ENCODE data around the gene SLC15A1.
A peak's percentile ranks its signal among the peaks of the same experiment; 100 is the strongest.

SLC15A1 gene

GRCh38 chr13:98688373-98688772 lies 64.1 kb downstream of the SLC15A1 start:
- in situ Hi-C loops (cut with HindIII; ENCODE audit: low sequenced_read_pairs), result no loop called here
- no peak overlapping the region for H3K4me3 ChIP-seq (ENCODE audit: low read depth, low read length)
- DNase-seq (ENCODE audit: low read depth, low spot score), result no peak
- no peak for TF ChIP-seq CTCF (IDR thresholded peaks at IDR 0.05; ENCODE audit: low read depth, low read length)

GRCh38 chr13:98687319-98687718 lies 65.2 kb downstream of the SLC15A1 start:
- no peak for TF ChIP-seq CTCF (IDR thresholded peaks at IDR 0.05; ENCODE audit: low read depth, low read length)
- DNase-seq (ENCODE audit: low read depth, low spot score), result no peak
- no peak overlapping the region for H3K4me3 ChIP-seq (ENCODE audit: low read depth, low read length)
- in situ Hi-C loops (cut with HindIII; ENCODE audit: low sequenced_read_pairs), result no loop called here

GRCh38 chr13:98686270-98686669 lies 66.2 kb downstream of the SLC15A1 start:
- in situ Hi-C loops (cut with HindIII; ENCODE audit: low sequenced_read_pairs), result no loop called here
- TF ChIP-seq CTCF (IDR thresholded peaks at IDR 0.05; ENCODE audit: low read depth, low read length), result no peak

GRCh38 chr13:98685146-98685545 lies 67.3 kb downstream of the SLC15A1 start:
- H3K4me3 ChIP-seq (ENCODE audit: low read depth, low read length), result no peak overlapping the region
- DNase-seq (ENCODE audit: low read depth, low spot score), result no peak
- in situ Hi-C loops (cut with HindIII; ENCODE audit: low sequenced_read_pairs), result no loop called here
- TF ChIP-seq CTCF (IDR thresholded peaks at IDR 0.05; ENCODE audit: low read depth, low read length), result peak; percentile 3

More at GRCh38 chr13:98686270-98686669, 66.2 kb downstream of the SLC15A1 start:
- H3K4me3 ChIP-seq (ENCODE audit: low read depth, low read length), result no peak overlapping the region
- DNase-seq (ENCODE audit: low read depth, low spot score), result no peak

- H3K4me3 ChIP-seq (ENCODE audit: low read depth, low read length), result no peak overlapping the region
- peak; percentile 19 for DNase-seq (ENCODE audit: low read depth, low spot score)
- no peak for TF ChIP-seq CTCF (IDR thresholded peaks at IDR 0.05; ENCODE audit: low read depth, low read length)
- in situ Hi-C loops (cut with HindIII; ENCODE audit: low sequenced_read_pairs), result no loop called here
Observed at GRCh38 chr13:98681049-98681448, 71.4 kb downstream of the SLC15A1 start.

GRCh38 chr13:98678741-98679140 lies 73.7 kb downstream of the SLC15A1 start:
- peak overlapping the region; percentile 12 for H3K4me3 ChIP-seq (ENCODE audit: low read depth, low read length)
- DNase-seq (ENCODE audit: low read depth, low spot score), result no peak
- no peak for TF ChIP-seq CTCF (IDR thresholded peaks at IDR 0.05; ENCODE audit: low read depth, low read length)
- in situ Hi-C loops (cut with HindIII; ENCODE audit: low sequenced_read_pairs), result no loop called here

GRCh38 chr13:98677398-98677797 lies 75.1 kb downstream of the SLC15A1 start:
- in situ Hi-C loops (cut with HindIII; ENCODE audit: low sequenced_read_pairs), result no loop called here
- TF ChIP-seq CTCF (IDR thresholded peaks at IDR 0.05; ENCODE audit: low read depth, low read length), result no peak
- DNase-seq (ENCODE audit: low read depth, low spot score), result peak; percentile 98
- H3K4me3 ChIP-seq (ENCODE audit: low read depth, low read length), result peak overlapping the region; percentile 18

Measured in astrocyte of the spinal cord (primary cell).